H9 (cell line): ENCODE data around the gene ARHGEF5. TPM values are rescaled to one million over a fixed set of nuclear protein-coding genes. Genes with fewer than 3 reads are reported as not detected.

Experiments used
- DNase-seq: peaks from one replicate; pipeline ENCODE4 v3.0.0-alpha.2; 2017
- H2AFZ ChIP-seq: one replicate; pipeline ENCODE4 v1.6.1; 2013; ENCODE audit warnings: mild to moderate bottlenecking, low read length, control low read depth, moderate library complexity
- H2AK5ac ChIP-seq: 2 replicates; pipeline ENCODE4 v1.6.1; 2013; ENCODE audit warnings: low read length, control low read depth, mixed read lengths; ENCODE audit not compliant: insufficient read length
- H2BK120ac ChIP-seq: one replicate; pipeline ENCODE4 v1.6.1; 2013; ENCODE audit warnings: low read depth, mild to moderate bottlenecking, low read length, control low read depth, inconsistent platforms; ENCODE audit not compliant: poor library complexity, severe bottlenecking
- H2BK12ac ChIP-seq: 2 replicates; pipeline ENCODE4 v1.6.1; 2013; ENCODE audit warnings: low read length, control low read depth, mixed read lengths, low read depth; ENCODE audit not compliant: insufficient read length
- H2BK15ac ChIP-seq: 2 replicates; pipeline ENCODE4 v1.6.1; 2013; ENCODE audit warnings: low read depth, low read length, control low read depth
- H2BK20ac ChIP-seq: one replicate; pipeline ENCODE4 v1.6.1; 2013; ENCODE audit warnings: low read depth, mild to moderate bottlenecking, low read length, control low read depth, inconsistent platforms; ENCODE audit not compliant: poor library complexity, severe bottlenecking
- H2BK5ac ChIP-seq: 2 replicates; pipeline ENCODE4 v1.6.1; 2013; ENCODE audit warnings: low read length, control low read depth, mixed read lengths; ENCODE audit not compliant: insufficient read length
- H3K14ac ChIP-seq: 2 replicates; pipeline ENCODE4 v1.6.1; 2013; ENCODE audit warnings: low read length, control low read depth; ENCODE audit not compliant: insufficient read depth
- H3K18ac ChIP-seq: 2 replicates; pipeline ENCODE4 v1.6.1; 2013; ENCODE audit warnings: low read depth, mild to moderate bottlenecking, mixed read lengths, low read length, control low read depth; ENCODE audit not compliant: insufficient read length
- H3K23ac ChIP-seq: 2 replicates; pipeline ENCODE4 v1.6.1; 2013; ENCODE audit warnings: low read length, control low read depth, mixed read lengths, low read depth; ENCODE audit not compliant: insufficient read length
- H3K23me2 ChIP-seq: 2 replicates; pipeline ENCODE4 v1.6.1; 2013; ENCODE audit warnings: low read depth, mild to moderate bottlenecking, mixed read lengths, low read length, control low read depth; ENCODE audit not compliant: insufficient read length, poor library complexity, severe bottlenecking
- H3K27ac ChIP-seq: 2 replicates; pipeline ENCODE4 v1.5.1; 2013; ENCODE audit warnings: low read length, control low read depth, mixed read lengths, low read depth; ENCODE audit not compliant: insufficient read length
- H3K27me3 ChIP-seq: 2 replicates; pipeline ENCODE4 v1.6.1; 2013; ENCODE audit warnings: low read length, control low read depth, inconsistent platforms; ENCODE audit not compliant: insufficient read depth
- H3K4ac ChIP-seq: 2 replicates; pipeline ENCODE4 v1.6.1; 2013; ENCODE audit warnings: low read depth, mild to moderate bottlenecking, control low read depth, inconsistent platforms, low read length, moderate library complexity
- H3K4me1 ChIP-seq: 2 replicates; pipeline ENCODE4 v1.6.1; 2013; ENCODE audit warnings: low read length, control low read depth, inconsistent platforms; ENCODE audit not compliant: insufficient read depth
- H3K4me2 ChIP-seq: 2 replicates; pipeline ENCODE4 v1.6.1; 2013; ENCODE audit warnings: low read length, control low read depth, mixed read lengths; ENCODE audit not compliant: insufficient read length, insufficient read depth
- H3K56ac ChIP-seq: 2 replicates; pipeline ENCODE4 v1.6.1; 2013; ENCODE audit warnings: low read depth, mild to moderate bottlenecking, mixed read lengths, low read length, control low read depth; ENCODE audit not compliant: insufficient read length
- H3K79me1 ChIP-seq: 2 replicates; pipeline ENCODE4 v1.6.1; 2013; ENCODE audit warnings: low read depth, mild to moderate bottlenecking, moderate library complexity, low read length, control low read depth, inconsistent platforms; ENCODE audit not compliant: insufficient read depth, poor library complexity, severe bottlenecking
- H3K79me2 ChIP-seq: 2 replicates; pipeline ENCODE4 v1.6.1; 2013; ENCODE audit warnings: low read length, control low read depth, inconsistent platforms; ENCODE audit not compliant: insufficient read depth
- H3K9ac ChIP-seq: 2 replicates; pipeline ENCODE4 v1.6.1; 2013; ENCODE audit warnings: low read length, control low read depth, mixed read lengths; ENCODE audit not compliant: insufficient read length; ENCODE audit errors: extremely low read depth
- H3K9me3 ChIP-seq: one replicate; pipeline ENCODE4 v1.6.1; 2013; ENCODE audit warnings: low read depth, low read length, inconsistent platforms; ENCODE audit not compliant: control insufficient read depth
- H3T11ph ChIP-seq: one replicate; pipeline ENCODE4 v1.6.1; 2013; ENCODE audit warnings: mild to moderate bottlenecking, low read length, control low read depth, inconsistent platforms
- H4K20me1 ChIP-seq: one replicate; pipeline ENCODE4 v1.6.1; 2013; ENCODE audit not compliant: control insufficient read depth, insufficient read length, insufficient read depth
- H4K5ac ChIP-seq: 2 replicates; pipeline ENCODE4 v1.6.1; 2013; ENCODE audit warnings: low read depth, mild to moderate bottlenecking, mixed read lengths, low read length, control low read depth; ENCODE audit not compliant: insufficient read length
- H4K8ac ChIP-seq: replicated peaks from 2 replicates; pipeline ENCODE4 v1.6.1; 2013; ENCODE audit warnings: low read length, control low read depth, mixed read lengths, low read depth; ENCODE audit not compliant: insufficient read length
- H4K91ac ChIP-seq: 2 replicates; pipeline ENCODE4 v1.6.1; 2013; ENCODE audit warnings: low read depth, mild to moderate bottlenecking, moderate library complexity, mixed read lengths, low read length, control low read depth; ENCODE audit not compliant: insufficient read length
- H3K27ac Mint-ChIP-seq, 3 experiments: 2 replicates in 2 of 3; 3 replicates in 1 of 3; pipeline ENCODE4 v1.8.0; 2020 to 2021; ENCODE audit warnings: mixed read lengths in 3 of 3, mild to moderate bottlenecking in 1 of 3, moderate library complexity in 1 of 3
- H3K27me3 Mint-ChIP-seq: 2 replicates; pipeline ENCODE4 v1.8.0; 2021; ENCODE audit warnings: low read depth, mild to moderate bottlenecking, moderate library complexity, mixed read lengths
- H3K36me3 Mint-ChIP-seq, 3 experiments: 2 replicates in 2 of 3; 3 replicates in 1 of 3; pipeline ENCODE4 v1.8.0; 2020 to 2021; ENCODE audit warnings: low read depth in 3 of 3, mixed read lengths in 3 of 3; ENCODE audit not compliant: insufficient read depth in 1 of 3
- H3K4me1 Mint-ChIP-seq, 2 experiments: 2 replicates each; pipeline ENCODE4 v1.8.0; 2020; ENCODE audit warnings: mixed read lengths in 2 of 2
- H3K4me3 Mint-ChIP-seq, 2 experiments: 2 replicates in 1 of 2; 3 replicates in 1 of 2; pipeline ENCODE4 v1.8.0; 2020 to 2021; ENCODE audit warnings: mild to moderate bottlenecking in 2 of 2, mixed read lengths in 2 of 2, moderate library complexity in 1 of 2
- H3K9me3 Mint-ChIP-seq, 2 experiments: 2 replicates in 1 of 2; 3 replicates in 1 of 2; pipeline ENCODE4 v1.8.0; 2020; ENCODE audit warnings: mild to moderate bottlenecking in 2 of 2, mixed read lengths in 2 of 2, moderate library complexity in 1 of 2
- WGBS: extraction: QIAGEN DNeasy Blood & Tissue Kit; methylation state at CpG from one replicate; pipeline ENCODE4 v1.1.7; 2013; ENCODE audit warnings: missing lambda C conversion rate, low lambda C conversion rate, mixed read lengths; ENCODE audit not compliant: insufficient read length; ENCODE audit errors: extremely low coverage; 5-methylcytosine and 5-hydroxymethylcytosine counted together
- total RNA-seq: library from RNA; stranded (reverse); gene quantifications from 2 replicates; pipeline ENCODE4 v1.2.1, GENCODE V29; 2021
- TF ChIP-seq, protein P1 (sequence below): fragments of 200-600 bp; sonication (generic); conservative IDR thresholded peaks from 3 replicates; pipeline ENCODE4 v1.8.0; 2021; ENCODE audit warnings: antibody characterized with exemption, mild to moderate bottlenecking

ARHGEF5 gene
- total RNA-seq, 1 experiment from 2014 or later = 33.9 TPM

DNA sequence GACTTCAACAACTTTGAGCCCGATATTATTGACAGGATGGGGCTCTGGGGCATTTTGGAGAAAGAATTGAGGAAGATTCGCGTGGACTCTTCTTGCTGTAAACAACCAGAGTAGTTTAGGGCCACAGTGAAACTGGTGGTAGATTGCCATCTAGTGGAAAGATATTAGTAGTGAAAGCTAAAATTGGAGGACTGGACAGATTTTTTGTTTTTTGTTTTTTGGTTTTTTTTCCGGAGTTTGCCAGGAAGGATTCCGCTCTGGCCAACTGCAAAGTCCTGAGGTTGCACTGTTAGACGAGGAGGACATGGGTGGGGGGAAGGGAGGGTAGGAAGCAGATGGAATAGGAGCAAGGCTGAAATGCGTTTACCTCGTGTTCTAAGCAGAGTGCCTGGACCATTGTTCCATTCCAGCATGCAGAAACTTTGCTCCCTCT, 36.6 kb downstream of the ARHGEF5 start:
- Histone ChIP-seq H3K79me1 (no peaks in the 10 kb centered on the region), H3K14ac (no peak overlapping the region), H3T11ph (no peak overlapping the region), H3K4ac (no peak overlapping the region), H3K27ac (no peak overlapping the region), H3K56ac (no peak overlapping the region), H3K9ac (no peak overlapping the region), H4K8ac (no peak overlapping the region), H4K91ac (no peak overlapping the region), H2BK120ac (no peak overlapping the region), H4K20me1 (no peaks in the 10 kb centered on the region), H3K27me3 (no peaks in the 10 kb centered on the region), H4K5ac (no peak overlapping the region), H3K18ac (no peak overlapping the region), H3K9me3 (no peaks in the 10 kb centered on the region), H2BK5ac (no peak overlapping the region), H3K4me1 (peaks cover 6% of the 10 kb centered on the region; the same call in 1 of the 2 replicates), H3K23ac (no peak overlapping the region), H2BK15ac (no peak overlapping the region), H2AK5ac (no peak overlapping the region), H3K4me2 (peak overlapping the region; percentile 0), H2BK20ac (no peak overlapping the region), H3K23me2 (no peaks in the 10 kb centered on the region), H2BK12ac (no peak overlapping the region), H3K79me2 (no peaks in the 10 kb centered on the region), H2AFZ (peak overlapping the region; percentile 76)
- H3K36me3 Mint-ChIP-seq = no peaks in the 10 kb centered on the region
- peak overlapping the region in 2 of 3 experiments; percentile 5 to 93; a peak in 3 of 7 replicates for H3K27ac Mint-ChIP-seq
- WGBS = no CpG with 5 or more reads among the region's 8 CpGs
- TF ChIP-seq, protein P1, sequence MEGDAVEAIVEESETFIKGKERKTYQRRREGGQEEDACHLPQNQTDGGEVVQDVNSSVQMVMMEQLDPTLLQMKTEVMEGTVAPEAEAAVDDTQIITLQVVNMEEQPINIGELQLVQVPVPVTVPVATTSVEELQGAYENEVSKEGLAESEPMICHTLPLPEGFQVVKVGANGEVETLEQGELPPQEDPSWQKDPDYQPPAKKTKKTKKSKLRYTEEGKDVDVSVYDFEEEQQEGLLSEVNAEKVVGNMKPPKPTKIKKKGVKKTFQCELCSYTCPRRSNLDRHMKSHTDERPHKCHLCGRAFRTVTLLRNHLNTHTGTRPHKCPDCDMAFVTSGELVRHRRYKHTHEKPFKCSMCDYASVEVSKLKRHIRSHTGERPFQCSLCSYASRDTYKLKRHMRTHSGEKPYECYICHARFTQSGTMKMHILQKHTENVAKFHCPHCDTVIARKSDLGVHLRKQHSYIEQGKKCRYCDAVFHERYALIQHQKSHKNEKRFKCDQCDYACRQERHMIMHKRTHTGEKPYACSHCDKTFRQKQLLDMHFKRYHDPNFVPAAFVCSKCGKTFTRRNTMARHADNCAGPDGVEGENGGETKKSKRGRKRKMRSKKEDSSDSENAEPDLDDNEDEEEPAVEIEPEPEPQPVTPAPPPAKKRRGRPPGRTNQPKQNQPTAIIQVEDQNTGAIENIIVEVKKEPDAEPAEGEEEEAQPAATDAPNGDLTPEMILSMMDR = peak; percentile 78
- H3K27me3 Mint-ChIP-seq = no peaks in the 10 kb centered on the region
- no peak overlapping the region for H3K4me3 Mint-ChIP-seq
- no peaks in the 10 kb centered on the region; a peak in 1 of 5 replicates for H3K9me3 Mint-ChIP-seq
- DNase-seq = no peak
- peaks cover 27 to 30% of the 10 kb centered on the region in 2 experiments for H3K4me1 Mint-ChIP-seq
